Superior temporal gyrus (tissue), 1 donor: ENCODE results near the gene SNAI3.

Experiments used
- DNase-seq: peaks from one replicate; pipeline ENCODE4 v3.0.0-alpha.2; 2016; ENCODE audit errors: extremely low spot score

The SNAI3 gene

DNA sequence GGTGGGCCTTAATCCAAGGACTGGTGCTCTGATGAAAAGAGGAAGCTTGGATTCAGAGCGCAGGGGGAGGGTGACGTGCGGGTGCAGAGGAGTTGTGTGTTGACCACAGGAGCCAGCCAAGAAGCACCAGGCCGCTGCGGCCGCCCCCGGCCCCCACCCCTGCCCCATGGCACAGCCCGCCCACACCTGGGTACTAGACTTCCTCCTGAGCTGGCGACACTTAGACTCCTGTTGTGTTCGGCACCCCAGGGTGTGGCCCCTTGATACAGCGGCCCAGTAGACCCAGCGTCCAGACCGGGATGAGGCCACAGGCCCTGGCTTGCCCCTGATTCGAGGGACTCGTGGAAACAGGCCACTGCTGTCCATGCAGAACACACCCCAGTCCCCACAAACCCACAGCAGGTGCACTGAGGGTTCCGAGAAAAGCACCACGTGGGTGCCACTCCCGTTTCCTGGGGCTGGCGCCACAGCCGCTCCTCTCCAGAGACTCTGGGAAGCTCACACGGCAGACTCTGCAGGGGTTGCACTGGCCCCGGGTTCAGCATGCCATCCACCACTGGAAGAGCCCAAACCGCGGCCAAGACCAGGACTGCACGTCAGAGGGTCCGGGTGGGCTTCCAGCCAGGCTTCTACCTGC is 5.7 kb upstream of the SNAI3 start:
- no peak for DNase-seq

DNA sequence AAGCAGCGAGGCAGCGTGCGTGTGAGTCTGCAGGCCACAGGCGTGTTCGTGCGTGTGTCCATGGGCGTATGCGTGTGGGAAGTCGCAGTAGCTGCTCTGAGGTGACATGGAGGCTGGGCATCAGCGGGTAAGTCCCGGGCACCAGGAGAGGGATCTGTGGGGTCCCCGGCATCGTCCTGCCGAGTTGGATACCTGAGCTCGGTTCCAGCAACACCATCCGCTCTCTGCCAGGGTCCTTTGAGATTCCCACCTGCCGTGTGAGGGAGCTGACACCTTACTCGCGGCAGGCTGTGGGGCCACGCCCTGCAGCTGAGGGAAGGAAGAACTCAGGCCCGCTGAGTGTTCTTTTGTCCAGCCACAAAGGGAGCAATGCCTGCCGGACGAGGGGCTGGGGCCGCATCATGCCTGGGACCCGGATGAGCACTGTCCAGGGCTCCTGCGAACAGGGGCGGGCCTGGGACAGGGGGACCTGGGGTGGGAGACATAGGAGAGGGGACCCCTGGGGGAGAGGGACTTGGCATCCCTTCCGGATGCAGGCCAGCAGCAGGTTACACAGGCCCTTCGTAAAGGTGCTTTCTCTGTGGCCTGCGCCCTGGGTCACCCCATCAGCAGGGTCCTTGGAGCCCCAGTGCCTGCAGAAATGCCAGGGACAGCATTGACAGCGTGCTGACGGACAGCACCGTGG is 5.0 kb upstream of the SNAI3 start:
- DNase-seq = no peak

DNA sequence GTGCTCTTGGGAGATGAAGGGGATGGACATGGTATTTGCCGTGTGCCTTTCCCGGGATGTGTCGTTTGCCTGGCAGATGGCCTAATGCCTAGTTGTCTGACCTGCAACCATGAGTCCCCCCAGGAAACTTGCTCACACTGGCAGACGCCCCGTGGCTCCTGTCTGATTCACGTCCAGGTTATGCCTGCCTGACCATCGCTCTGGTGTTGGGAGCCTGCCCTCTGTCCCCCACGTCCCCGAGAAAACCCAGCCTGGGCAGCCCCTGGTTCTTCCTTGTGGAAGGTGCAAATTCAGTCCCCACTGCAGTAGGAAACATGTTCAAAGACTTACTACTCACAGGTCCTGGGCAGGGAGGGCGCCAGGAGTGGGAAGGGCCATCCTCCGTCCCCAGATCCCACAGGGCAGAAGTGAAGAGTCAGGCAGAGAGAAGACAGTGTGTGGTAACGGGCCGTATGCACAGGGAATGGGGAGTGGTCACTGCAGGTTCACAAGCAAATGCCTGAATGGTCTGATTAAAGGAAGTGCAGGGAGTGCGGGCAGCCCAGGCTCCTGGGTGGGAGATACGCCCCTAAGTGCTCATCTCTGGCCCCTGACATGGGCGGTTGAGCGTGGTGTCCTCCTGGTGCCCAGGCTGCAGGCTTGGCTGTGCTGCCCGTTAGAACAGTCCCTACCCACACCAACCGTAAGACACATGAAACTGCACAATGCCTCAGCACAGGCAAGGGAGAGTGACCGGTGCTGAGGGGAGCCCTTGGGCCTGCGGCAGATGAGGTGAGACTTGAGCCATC is 4.2 kb upstream of the SNAI3 start:
- DNase-seq = no peak

DNA sequence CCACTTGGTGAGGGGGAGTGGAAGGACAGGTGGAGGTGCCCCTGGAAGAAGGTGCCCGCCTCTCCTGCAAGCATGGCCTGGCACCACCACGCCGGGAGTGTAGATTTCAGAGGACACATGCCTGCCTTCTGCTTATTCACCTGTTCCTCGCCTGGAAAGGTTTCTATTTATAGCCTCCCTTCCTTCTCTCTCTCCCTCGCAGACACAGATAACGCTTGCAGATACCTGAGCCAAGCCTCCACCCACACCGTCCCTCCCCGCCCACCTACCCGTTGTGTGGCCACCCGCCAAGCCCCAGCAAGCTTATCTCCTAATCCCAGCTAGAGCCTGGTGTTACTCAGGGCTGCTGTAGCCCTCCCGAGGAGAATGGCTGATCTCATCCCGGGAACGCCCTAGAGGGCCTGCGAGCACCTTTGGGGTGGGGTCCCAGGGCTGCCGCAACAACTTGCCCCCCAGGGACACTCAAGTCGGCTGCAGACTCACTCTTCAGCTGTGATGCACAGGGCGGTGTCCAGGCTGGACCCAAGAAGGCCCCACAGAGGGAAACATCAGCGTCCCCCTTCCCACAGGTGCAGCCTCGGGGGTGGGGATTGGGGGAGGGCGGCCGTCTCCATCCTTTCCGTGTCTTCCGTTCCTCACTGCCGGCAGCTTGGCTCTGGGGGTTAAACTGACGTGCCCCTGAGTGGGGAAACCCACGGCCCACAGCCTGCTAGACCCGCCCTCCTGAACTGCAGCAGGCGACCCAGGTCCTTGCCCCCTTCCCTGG is 1.9 kb upstream of the SNAI3 start:
- no peak for DNase-seq

DNA sequence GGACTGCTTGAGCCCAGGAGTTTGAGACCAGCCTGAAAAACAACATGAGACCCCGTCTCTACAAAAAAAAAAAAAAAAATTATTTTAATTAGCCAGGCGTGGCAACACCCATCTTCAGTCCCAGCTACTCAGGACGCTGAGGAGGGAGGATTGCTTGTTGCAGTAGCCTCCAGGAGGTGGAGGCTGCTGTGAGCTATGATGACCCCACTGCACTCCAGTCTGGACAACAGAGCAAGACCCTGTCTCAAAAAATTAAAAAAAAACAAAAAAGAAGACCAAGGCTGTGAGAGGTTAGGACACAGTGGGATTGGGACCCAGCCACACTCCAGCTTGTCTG is 1.3 kb upstream of the SNAI3 start:
- no peak for DNase-seq

DNA sequence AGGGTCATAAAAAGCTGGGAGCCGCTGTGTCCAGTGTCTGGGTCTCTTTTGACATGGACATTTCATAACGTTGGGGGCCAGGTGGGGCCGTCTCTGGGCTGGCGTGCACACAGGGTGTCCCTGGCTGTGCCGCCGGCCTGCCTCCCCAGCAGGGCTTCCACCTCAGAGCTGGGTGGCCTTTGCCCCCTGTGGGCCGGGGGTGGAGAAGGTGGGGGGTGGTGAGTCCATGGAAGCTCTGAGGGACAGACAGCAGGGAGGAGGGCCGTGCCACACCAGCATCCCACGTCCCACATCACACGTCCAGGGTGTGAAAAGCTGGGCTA is 908 bp upstream of the SNAI3 start:
- DNase-seq = no peak

DNA sequence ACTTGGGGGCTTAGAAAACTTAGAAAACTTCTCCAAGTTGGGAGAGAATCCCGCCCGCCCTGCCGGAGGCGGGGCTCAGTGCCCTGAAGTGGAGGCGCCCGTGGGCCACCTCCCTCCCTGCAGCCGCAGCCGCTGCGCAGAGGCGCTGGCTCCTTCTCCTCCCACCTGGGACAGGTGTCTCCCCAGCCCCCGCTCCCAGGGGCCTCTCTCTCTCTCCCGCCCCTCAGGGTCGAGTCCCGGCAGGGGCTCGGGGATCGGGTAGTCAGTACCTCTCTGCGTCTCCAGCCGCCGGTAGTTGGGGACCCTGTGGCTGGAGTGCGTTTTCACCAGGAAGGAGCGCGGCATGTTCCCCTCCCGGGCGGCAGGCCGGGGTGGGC is 257 bp downstream of the SNAI3 start:
- no peak for DNase-seq

DNA sequence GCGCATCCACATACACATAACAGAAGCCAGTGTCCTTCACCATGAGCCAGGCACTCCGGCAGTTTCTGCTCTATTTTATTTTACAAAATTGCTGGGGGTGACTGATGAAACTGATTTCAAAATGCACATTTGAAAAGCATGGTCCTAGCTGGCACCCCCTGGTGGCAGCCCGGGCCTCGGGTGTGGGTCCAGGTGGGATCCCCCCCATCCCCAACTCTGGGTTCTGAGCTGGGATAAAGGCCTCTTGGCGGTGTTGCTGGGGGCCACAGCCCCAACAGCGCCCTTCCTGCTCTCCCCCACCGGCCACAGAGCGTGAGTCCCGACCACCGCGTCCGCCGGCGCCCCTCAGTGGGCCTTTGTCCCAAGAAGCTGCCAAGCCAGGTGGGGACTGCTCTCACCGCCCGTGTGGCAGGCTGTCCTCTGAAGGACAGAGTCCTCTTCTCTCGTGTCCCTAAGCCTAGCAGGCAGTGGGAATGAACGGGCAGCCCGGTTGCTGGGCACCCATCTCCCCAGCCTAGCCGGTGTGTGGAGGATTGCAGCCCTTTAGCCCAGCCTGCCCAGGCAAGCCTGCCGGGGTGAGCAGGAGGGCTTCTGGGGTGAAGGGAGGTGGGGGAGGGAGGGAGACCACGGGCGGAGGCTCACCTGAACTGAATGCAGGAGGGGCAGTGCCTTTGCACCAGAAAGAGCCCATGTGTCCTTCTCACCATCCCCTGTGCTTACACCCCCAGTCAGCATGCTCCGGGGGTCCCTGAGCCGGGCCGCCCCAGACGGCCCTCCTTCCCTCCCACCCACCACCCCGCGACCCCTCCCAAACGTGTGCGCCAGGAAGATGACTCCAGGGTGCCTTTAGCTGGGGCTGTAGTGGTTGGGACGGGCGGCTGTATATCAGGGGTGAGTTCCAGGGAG is 898 bp downstream of the SNAI3 start:
- DNase-seq = no peak

DNA sequence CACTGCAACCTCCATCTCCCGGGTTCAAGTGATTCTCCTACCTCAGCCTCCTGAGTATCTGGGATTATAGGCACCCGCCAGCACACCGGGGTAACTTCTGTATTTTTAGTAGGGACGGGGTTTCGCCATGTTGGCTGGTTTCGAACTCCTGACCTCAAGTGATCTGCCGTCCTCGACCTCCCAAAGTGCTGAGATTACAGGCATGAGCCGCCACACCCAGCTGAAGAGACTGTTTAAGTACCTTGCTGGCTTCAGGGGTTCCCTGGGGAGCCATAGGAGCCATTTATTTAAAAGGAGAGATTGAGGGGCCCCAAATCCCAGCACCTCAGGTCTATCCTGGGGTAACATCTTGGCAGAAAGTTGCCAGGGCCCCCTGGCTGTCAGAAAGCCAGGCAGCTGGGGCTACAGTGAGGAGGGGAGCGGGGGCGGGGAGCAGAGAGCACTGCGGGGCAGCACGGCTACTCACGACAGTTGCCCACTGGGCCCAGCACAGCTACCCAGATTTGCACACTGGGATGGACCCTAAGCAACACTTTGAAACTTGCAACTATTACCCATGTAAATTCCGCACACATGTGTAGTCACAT is 1.6 kb downstream of the SNAI3 start:
- DNase-seq = no peak

DNA sequence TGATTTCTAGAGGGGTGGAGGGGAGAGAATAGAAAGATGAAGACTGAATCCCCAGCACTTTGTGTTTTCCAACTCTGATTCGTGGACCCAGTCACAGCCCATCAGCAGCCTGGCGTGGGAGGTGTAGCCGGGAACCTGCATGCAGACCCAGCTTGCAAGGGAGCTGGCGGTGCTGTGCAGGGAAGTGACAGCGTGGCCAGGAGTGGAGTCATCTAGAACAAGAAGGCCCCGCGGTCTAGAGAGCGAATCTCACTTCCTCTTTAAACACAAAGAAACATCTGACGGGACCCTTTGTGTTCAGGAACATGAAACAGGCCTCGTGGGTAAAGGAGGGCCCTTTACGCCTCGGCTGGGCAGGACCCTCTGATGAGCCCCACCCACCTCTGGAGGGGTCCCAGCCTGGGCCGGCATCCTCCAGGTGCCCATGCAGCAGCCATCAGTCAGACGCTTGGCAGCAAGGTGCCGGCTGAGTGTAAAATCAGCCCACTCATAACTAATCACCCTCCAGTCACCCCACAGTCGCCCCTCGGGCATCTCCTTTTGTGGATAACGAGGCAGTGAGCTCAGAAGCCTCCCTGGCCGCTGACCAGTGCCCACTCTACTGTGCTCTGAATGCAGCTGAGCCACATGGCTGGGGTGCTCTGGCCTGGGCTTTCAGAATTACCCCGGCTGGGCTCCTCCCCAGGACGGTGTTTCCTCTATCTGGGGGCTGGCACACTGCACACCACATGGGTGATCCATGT is 4.4 kb downstream of the SNAI3 start:
- peak; percentile 61 for DNase-seq

DNA sequence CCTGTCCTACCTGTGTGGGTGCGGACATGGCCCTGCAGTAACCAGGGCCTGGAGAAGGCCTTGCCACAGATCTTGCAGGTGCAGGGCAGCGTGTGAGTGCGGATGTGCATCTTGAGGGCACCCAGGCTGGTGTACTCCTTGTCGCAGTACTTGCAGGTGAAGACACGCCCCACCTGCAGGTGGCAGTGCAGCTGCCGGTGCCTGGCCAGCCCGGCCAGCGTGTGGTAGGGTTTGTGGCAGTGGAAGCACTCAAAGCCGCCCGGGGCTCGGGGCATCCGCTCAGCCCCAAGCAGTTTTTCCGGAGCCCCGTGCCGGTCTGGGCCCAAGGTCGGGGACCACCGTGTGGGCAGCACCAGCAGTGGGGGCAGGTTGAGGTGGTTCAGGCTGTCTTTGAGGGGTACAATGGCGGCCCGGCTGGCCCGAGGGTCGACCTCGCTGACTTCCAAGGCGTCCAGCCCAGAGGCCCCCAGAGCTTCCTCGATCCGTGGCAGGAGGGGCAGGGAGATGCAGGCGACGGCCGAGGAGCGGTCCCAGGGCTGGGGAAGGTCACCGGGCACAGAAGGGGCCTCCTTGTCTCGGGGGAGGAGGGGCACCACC is 5.1 kb downstream of the SNAI3 start:
- no peak for DNase-seq

DNA sequence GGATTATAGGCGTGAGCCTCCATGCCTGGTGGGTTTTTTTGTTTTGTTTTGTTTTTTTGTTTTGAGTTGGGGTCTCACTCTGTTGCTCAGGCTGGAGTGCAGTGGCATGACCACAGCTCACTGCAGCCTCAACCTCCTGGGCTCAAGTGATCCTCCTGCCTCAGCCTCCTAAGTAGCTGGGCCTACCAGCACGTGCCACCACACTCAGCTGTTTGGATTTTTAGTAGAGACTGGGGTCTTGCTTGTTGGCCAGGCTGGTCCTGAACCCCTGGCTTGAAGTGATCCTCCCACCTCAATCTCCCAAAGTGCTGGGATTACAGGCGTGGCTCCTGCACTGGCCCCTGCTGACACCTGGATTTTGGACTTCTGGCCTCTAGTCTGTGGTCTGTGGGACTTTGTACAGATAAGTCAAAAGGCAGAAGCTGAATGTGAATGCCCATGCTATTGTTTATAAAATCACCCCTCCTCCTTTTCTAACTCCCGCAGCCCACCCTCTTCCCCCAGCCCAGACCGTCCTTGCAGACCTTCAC is 5.7 kb downstream of the SNAI3 start:
- DNase-seq = no peak

DNA sequence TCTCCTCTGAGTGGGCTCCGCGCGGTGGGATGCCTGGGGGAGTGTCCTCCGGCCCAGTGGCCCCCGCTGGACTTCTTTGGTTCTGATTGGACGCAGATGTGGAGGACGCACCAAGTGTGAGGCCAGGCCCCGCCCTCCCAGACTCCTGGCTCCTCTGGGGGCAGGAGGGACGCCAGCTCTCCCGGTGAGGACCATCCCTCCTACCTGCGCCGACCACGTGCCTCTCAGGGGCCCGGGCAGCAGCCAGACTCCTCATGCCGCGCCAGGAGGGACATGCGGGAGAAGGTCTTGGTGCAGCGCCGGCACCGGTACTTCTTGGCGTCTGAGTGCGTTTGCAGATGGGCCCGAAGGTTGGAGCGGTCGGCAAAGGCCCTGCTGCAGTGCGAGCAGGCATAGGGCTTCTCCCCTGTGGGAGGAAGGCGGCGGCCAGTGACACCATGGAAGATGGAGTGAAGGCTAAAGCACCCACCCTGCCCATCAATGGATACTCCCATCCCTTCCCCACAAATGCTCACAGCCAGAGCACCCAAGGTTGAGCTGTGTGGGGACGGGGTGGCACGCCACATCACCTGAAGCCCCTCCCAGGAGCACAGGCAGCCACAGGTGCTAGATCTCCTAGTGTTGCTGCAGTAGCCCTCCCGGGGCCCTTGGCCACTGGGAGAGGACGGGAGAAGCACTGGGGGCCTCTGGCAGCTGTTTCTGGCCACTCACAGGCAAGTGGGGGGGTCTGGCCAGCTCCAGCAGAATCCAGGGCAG is 7.9 kb downstream of the SNAI3 start:
- no peak for DNase-seq

DNA sequence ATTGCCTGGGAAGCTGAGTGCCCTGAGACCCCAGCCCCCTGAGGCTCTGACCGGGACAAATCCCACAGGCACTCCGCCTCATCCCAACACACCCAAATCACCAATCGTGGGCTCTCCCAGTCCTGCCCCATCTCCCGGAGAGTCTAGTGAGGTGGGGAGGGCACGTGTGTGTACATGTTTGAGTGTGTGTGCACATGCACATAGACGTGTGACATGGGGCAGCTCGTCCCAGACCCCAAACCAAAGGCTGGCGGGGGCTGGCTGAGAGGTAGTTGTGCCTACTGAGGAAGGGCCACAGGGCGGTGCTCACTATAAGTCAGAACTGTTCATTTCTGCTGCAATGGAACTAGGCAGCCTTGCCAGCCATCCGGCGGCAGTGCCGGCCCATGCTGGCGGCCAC is 8.6 kb downstream of the SNAI3 start:
- DNase-seq = no peak

DNA sequence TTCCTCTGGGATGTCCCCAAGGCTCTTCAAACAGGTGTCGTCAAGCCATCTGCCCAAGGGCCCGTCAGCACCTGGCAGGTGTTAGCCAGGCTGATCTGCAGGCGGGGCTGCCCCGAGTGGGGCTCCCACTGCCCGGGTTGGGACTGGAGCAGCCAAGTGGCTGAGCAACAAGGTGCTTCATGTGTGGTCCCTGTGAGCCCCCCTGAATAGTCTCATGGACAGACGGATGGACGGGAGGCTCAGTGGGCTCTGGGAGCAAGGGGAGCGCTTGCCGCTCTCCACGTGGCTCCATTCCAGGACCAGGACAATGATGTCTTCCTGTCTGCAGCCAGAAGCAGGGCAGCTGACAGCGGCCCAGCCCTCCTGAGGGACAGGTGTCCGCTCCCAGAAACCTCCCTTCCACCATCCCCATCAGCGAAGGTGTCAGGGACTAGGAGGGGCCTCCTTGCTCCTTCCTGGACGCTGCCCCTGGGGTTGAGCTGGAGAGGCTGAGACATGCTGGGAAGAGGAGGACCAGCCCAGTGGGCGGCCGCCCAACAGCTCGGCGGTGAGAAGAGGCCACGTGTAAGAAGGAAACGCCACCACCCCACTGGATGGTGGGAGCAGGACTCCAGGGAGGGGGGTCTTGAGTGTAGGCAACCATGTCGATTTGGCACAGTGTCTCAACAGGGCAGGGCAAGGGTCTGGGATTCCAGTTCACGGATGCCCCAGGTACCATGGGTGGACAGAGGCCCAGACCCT is 9.6 kb downstream of the SNAI3 start:
- DNase-seq = no peak

DNA sequence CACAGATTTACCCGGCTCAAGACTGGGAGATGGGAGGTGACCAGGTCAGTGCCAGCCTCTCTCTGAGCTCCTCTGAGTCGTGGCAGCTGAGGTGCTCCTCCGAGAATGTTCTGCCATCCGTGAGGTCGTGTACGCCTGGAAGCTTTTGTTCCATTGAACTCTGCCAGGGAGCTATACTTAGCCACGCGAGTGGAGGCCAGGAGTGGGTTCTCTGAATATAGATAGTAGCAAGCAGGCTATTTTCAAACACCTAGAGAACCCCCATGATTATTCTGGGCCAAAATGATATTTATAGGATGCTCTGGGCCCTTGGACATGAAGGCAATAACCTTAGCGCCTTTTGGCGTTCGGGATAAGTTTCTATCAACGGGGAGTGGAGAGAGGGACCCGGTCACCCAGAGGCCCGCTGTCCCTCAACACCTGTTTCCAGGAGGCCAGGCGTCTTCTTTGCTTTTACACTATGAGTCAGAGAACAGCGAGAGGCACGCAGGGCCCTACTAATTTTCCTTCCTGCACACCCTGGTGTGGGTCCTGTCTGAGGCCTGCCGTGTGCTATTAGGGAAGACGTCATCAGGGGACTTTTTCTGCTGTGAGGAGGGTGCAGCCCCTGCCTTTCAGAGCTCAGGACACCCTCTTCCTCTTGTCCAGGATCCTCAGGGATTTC is 12.5 kb downstream of the SNAI3 start:
- DNase-seq = no peak

DNA sequence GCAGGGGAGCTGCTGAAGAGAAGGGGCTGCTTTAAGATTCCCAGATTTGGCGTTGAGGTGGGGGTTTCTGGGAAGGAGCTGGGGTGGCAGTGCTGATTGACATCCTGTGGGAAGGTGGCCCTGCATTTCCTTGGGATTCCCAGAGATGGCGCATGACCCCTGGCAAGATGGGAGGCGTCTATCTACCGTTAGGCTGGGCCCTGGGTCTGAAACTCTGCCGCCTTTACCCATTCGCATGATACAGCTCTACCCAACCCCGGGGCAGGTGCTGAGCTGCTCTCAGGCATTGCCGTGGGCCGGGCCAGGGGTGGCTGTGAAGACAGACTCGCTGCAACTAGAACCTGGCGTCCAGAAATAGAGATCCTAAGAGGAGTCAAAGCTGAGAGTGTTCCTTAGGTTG is 13.5 kb downstream of the SNAI3 start:
- no peak for DNase-seq

DNA sequence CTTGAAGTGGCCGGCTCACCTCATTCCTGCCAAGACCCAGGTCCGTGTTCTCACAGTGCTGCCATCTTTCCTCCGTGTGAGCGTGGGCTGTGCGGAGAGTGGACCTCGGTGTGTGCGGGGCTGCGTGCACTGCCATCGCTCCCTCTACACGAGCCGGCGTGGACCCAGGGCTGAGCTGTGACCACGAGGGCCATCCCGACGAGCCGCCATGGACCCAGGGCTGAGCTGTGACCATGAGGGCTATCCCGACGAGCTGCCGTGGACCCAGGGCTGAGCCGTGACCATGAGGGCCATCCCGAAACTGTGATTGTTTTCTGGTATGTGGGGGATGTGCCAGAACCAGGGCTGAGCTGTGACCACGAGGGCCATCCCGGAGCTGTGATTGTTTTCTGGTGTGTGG is 14.5 kb downstream of the SNAI3 start:
- no peak for DNase-seq
